Spleen (tissue), 7 donors: ENCODE measurements around the gene ITGBL1.

Experiments used
- POLR2A ChIP-seq, 3 donors: fragments of 450-650 bp; IDR thresholded peaks; one replicate each; pipeline ENCODE4 v1.5.1; 2017; ENCODE audit warnings: antibody characterized with exemption in 3 of 3, mild to moderate bottlenecking in 1 of 3
- TF ChIP-seq, protein P1 (sequence below), 11 experiments: fragments of 200-600 bp in 7 of 11; fragments of 450-650 bp in 4 of 11; sonication (generic) in 4 of 11; IDR thresholded peaks in 8 of 11; conservative IDR thresholded peaks in 3 of 11; 1 replicate in 7 of 11; 2 replicates in 4 of 11; pipeline versions ENCODE4 v1.4.0 to v1.8.0; 2016 to 2021; ENCODE audit warnings: antibody characterized with exemption in 11 of 11, inconsistent platforms in 4 of 11, mild to moderate bottlenecking in 1 of 11
- donor health status: DM: no; HTN: no; CAD: no; lungs with moderate emphysema.
- donor health status: DM: no; HTN: no; CAD: no.
- donor health status: DM: no; HTN: no; CAD: no.

DNA sequence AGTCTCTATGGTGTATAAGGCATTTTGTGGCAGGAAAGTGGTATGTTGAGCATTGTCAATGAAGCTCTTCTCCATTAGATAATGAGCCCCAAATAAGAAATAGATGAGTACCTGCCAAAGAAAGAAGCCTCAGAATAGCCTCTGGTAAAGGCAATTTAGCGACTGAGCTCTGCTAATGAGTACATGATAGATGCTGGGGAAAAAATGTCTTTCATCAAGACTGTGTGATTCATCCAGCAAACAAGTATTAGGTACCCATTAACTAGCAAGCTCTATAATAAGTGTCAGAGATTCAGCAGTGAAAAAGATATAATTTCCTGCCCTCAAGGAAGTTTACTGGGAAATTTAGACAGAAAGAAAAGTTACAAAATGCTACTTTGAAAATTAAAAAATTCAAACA lies 294.6 kb downstream of the ITGBL1 start:
- TF ChIP-seq, protein P1, sequence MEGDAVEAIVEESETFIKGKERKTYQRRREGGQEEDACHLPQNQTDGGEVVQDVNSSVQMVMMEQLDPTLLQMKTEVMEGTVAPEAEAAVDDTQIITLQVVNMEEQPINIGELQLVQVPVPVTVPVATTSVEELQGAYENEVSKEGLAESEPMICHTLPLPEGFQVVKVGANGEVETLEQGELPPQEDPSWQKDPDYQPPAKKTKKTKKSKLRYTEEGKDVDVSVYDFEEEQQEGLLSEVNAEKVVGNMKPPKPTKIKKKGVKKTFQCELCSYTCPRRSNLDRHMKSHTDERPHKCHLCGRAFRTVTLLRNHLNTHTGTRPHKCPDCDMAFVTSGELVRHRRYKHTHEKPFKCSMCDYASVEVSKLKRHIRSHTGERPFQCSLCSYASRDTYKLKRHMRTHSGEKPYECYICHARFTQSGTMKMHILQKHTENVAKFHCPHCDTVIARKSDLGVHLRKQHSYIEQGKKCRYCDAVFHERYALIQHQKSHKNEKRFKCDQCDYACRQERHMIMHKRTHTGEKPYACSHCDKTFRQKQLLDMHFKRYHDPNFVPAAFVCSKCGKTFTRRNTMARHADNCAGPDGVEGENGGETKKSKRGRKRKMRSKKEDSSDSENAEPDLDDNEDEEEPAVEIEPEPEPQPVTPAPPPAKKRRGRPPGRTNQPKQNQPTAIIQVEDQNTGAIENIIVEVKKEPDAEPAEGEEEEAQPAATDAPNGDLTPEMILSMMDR (IDR thresholded peaks at IDR 0.05 in 8 of 11, conservative IDR thresholded peaks at IDR 0.05 in 3 of 11): no peak
- TF ChIP-seq POLR2A (IDR thresholded peaks at IDR 0.05): no peak
